SK-N-MC (cell line): ENCODE data around the gene PRPS2.

Experiments
- EZH2 ChIP-seq: fragments of 200-600 bp; sonication (generic); IDR thresholded peaks from one replicate; pipeline ENCODE4 v1.6.1; 2017; ENCODE audit warnings: antibody characterized with exemption
- POLR2AphosphoS5 ChIP-seq: IDR thresholded peaks from 2 replicates; pipeline ENCODE4 v1.6.1; 2012; ENCODE audit warnings: mild to moderate bottlenecking, low read depth, low read length, borderline replicate concordance

DNA sequence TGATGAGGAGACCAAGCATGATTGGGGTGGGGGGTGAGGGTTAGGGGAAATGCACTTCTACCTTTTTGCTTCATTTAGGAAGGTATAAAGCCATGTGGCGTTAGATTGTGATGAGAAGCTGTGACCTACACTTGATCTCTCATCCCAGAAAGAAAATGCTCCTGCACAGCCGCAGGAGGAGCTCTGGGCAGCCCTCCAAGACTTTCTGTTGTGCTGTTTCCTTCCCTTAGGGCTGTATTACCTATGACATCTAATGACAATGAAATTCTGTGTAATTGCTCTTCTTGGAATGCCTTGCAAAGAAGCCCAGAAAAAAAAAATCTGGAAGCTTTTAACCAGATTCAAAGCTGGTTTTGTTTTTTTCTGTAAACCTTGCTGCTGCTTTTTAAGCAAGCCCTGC lies 13.4 kb downstream of the PRPS2 start:
- no peak for TF ChIP-seq EZH2
- TF ChIP-seq POLR2AphosphoS5: no peak
